K562 (cell line): ENCODE data around the gene GHDC. TPM values are rescaled to one million over a fixed set of nuclear protein-coding genes. Genes with fewer than 3 reads are reported as not detected.

Experiments
- CBFA2T2 ChIP-seq: fragments of 450-650 bp; conservative IDR thresholded peaks from 2 replicates; pipeline ENCODE4 v1.6.1; 2017; ENCODE audit warnings: mild to moderate bottlenecking
- JUND ChIP-seq, 2 experiments: IDR thresholded peaks; 2 replicates in 1 of 2; 3 replicates in 1 of 2; pipeline ENCODE4 v1.6.1; 2011; ENCODE audit warnings: borderline replicate concordance in 2 of 2, low read depth in 2 of 2, low read length in 2 of 2, improper control_type of control experiment in 1 of 2, missing biosample characterization in 1 of 2, missing genetic modification characterization in 1 of 2, missing genetic modification reagents in 1 of 2
- MTA1 ChIP-seq: fragments of 450-650 bp; IDR thresholded peaks from 2 replicates; pipeline ENCODE4 v1.6.1; 2017; ENCODE audit warnings: borderline replicate concordance
- NCOA6 ChIP-seq: fragments of 450-650 bp; IDR thresholded peaks from 2 replicates; pipeline ENCODE4 v1.6.1; 2017; ENCODE audit warnings: mild to moderate bottlenecking
- WHSC1 ChIP-seq: IDR thresholded peaks from one replicate; pipeline ENCODE4 v1.6.1; 2012; ENCODE audit warnings: low read length, control low read depth, inconsistent platforms
- ZFP36 ChIP-seq: fragments of 150-350 bp; IDR thresholded peaks from 2 replicates; pipeline ENCODE4 v1.6.1; 2018; ENCODE audit warnings: low read length, low read depth; ENCODE audit not compliant: partially characterized antibody
- polyA plus RNA-seq, 8 experiments: library from polyadenylated mRNA; depleted of rRNA in 4 of 8; stranded (reverse) in 5 of 8; unstranded in 3 of 8; fragments of >200 nt; fragmentation: Nextera tagmentation in 2 of 8; fragmentation: Illumina TruSeq in 1 of 8; extraction: Ambion mirVana in 2 of 8; extraction: Trizol in 1 of 8; gene quantifications; 2 replicates each; pipeline versions ENCODE4 v1.2.1 to v1.2.3, GENCODE V29; 2011 to 2014; ENCODE audit warnings: inconsistent platforms in 1 of 8, missing spikeins in 1 of 8
- total RNA-seq, 7 experiments: library from RNA; depleted of rRNA in 6 of 7; stranded (reverse); fragments of >200 nt in 6 of 7; fragmentation: Illumina TruSeq in 2 of 7; extraction: Trizol in 2 of 7; gene quantifications; 2 replicates each; pipeline versions ENCODE4 v1.2.1 to v1.2.3, GENCODE V29; 2011 to 2021; ENCODE audit warnings: low replicate concordance in 1 of 7
- TF ChIP-seq, protein P1 (sequence below), 3 experiments: fragments of 200-800 bp in 1 of 3; sonication (Bioruptor generic) in 1 of 3; sonication (generic) in 1 of 3; formaldehyde crosslinking in 1 of 3; IDR thresholded peaks; 2 replicates each; pipeline versions ENCODE4 v1.6.1 to v1.8.0; 2016 to 2022; ENCODE audit warnings: mild to moderate bottlenecking in 2 of 3, missing compliant biosample characterization in 2 of 3, missing genetic modification characterization in 2 of 3, missing genetic modification reagents in 1 of 3
- TF ChIP-seq, protein P2 (sequence below): fragments of 250-450 bp; sonication (Bioruptor Pico); IDR thresholded peaks from 2 replicates; pipeline ENCODE4 v1.5.0; 2021; ENCODE audit warnings: mild to moderate bottlenecking, moderate library complexity
- TF ChIP-seq, protein P3 (sequence below): fragments of 450-650 bp; IDR thresholded peaks from 2 replicates; pipeline ENCODE4 v1.6.1; 2018; ENCODE audit not compliant: partially characterized antibody
- TF ChIP-seq, protein P4 (sequence below), 2 experiments: fragments of 450-650 bp in 1 of 2; IDR thresholded peaks; 2 replicates each; pipeline ENCODE4 v1.6.1; 2011 to 2017; ENCODE audit warnings: low read depth in 2 of 2, antibody characterized with exemption in 1 of 2, borderline replicate concordance in 1 of 2, low read length in 1 of 2, mild to moderate bottlenecking in 1 of 2, mixed read lengths in 1 of 2; ENCODE audit not compliant: control insufficient read depth in 1 of 2

GHDC gene
- total and polyA plus RNA-seq, 9 of the 15 experiments (the other 6 are each of a cell fraction or from before 2014, with no cell fraction given): 0.65 to 23.2 (median 11.2) TPM

DNA sequence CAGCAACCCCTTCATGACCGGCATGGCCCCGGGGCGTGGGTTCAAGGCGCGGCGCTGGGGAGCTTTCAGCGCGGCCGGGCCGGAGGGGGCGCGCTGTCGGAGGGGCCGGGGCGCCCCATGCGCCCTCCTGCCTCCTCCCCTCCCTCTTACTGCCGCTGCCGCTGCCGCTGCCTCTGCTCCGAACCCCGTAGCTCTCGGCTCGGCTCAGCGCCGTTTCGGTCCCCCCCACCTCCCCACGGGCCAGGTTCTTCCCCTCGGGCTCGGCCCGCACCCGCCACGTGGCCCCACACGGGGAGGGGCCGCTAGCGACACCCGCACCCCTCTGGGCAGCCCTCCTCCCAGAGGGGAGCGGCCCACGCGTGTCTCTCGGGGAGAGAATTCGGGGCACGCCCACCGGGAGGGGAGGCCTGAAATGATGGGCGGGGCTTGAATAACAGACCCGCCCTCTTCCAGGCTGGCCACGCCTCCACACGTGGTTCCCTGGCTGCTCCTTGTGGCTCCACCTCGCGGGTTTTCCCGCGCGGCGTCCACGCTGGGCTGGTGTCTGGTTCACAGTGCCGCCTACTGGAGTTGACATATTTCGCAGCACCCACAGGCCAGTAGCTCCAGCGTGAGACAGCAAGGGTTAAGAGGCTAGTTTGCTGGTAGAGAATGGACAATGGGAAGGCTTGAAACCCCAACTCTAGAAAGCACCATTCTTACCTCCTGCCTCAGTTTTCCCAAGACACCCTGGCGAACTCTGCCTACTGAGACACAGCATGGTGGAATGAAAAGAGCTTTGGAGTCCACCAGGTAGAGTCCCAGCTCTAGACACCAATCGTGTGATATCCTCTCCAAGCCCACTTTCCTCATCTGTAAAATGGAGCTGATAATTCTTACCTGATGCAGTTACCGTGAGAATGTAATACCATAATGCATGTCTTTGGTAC is 13.1 kb downstream of the GHDC start, which contains the start of gene KCNH4 (continued):
- TF ChIP-seq, protein P1, sequence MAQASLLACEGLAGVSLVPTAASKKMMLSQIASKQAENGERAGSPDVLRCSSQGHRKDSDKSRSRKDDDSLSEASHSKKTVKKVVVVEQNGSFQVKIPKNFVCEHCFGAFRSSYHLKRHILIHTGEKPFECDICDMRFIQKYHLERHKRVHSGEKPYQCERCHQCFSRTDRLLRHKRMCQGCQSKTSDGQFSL (CRISPR knock-in tag; IDR thresholded peaks at IDR 0.05): peak; percentile 30; the same call in 1 of the 2 replicates
- TF ChIP-seq, protein P1 (tag; IDR thresholded peaks at IDR 0.05): 0 out of 4 replicates have a peak, but pooled peaks of 1 of the 2 experiments have one; percentile 43
- no peak for TF ChIP-seq NCOA6
- TF ChIP-seq, protein P2, sequence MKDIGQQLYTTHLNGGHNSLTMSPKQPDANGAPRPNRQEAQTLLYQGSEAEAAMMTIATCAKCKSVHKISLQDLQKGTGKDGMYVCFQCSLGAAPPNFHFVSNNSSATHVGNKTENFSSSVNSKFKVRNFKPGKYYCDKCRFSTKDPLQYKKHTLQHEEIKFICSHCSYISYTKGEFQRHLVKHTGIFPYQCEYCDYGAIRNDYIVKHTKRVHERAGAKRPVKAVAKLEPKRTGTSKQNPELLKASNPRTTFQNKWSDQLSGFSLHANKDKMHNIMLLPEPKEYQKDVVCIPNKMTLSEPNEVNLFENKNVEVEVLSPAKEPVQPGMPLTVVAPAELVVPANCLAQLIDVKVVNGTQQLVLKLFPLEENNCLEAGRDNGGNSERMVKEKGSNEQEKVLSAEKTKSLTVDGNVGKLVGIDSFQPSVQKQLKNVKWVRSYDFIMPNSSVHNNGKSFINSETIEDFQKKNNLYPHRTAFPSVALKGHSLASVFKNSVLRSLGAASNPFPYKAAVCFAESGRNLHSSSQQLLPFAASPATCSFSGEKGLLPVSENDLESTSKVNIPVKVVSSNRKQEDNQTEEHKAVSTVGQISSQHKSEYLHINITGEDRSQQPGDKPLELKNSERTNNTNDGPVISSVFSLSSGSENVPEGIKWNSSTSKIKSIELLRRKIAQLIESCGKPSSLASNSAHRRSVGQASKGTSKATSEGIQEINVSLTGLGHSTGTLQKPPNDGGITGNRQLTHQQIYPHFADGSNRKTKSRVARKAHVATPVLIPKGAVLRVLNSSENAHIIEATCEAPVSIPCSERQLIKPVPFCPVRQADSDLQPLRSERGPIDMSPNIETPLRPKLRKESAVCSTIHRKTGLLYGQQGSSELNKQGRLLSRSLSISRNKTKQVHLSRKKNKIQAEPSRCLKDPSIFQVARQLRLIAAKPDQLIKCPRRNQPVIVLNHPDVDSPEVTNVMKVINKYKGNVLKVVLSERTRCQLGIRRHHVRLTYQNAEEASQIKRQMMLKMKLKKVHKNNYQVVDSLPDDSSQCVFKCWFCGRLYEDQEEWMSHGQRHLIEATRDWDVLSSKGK (CRISPR knock-in tag): no peak
- no peak for TF ChIP-seq WHSC1
- TF ChIP-seq, protein P3, sequence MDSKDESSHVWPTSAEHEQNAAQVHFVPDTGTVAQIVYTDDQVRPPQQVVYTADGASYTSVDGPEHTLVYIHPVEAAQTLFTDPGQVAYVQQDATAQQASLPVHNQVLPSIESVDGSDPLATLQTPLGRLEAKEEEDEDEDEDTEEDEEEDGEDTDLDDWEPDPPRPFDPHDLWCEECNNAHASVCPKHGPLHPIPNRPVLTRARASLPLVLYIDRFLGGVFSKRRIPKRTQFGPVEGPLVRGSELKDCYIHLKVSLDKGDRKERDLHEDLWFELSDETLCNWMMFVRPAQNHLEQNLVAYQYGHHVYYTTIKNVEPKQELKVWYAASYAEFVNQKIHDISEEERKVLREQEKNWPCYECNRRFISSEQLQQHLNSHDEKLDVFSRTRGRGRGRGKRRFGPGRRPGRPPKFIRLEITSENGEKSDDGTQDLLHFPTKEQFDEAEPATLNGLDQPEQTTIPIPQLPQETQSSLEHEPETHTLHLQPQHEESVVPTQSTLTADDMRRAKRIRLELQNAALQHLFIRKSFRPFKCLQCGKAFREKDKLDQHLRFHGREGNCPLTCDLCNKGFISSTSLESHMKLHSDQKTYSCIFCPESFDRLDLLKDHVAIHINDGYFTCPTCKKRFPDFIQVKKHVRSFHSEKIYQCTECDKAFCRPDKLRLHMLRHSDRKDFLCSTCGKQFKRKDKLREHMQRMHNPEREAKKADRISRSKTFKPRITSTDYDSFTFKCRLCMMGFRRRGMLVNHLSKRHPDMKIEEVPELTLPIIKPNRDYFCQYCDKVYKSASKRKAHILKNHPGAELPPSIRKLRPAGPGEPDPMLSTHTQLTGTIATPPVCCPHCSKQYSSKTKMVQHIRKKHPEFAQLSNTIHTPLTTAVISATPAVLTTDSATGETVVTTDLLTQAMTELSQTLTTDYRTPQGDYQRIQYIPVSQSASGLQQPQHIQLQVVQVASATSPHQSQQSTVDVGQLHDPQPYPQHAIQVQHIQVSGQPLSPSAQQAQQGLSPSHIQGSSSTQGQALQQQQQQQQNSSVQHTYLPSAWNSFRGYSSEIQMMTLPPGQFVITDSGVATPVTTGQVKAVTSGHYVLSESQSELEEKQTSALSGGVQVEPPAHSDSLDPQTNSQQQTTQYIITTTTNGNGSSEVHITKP: no peak
- TF ChIP-seq JUND (IDR thresholded peaks at IDR 0.05; ENCODE audit: borderline replicate concordance, low read depth, low read length): peak; percentile 47; the same call in 1 of the 2 replicates
- peak; percentile 56; the same call in 1 of the 3 replicates for TF ChIP-seq JUND (tag; IDR thresholded peaks at IDR 0.05; ENCODE audit: borderline replicate concordance, low read depth, low read length)
- no peak for TF ChIP-seq ZFP36
- TF ChIP-seq, protein P4, sequence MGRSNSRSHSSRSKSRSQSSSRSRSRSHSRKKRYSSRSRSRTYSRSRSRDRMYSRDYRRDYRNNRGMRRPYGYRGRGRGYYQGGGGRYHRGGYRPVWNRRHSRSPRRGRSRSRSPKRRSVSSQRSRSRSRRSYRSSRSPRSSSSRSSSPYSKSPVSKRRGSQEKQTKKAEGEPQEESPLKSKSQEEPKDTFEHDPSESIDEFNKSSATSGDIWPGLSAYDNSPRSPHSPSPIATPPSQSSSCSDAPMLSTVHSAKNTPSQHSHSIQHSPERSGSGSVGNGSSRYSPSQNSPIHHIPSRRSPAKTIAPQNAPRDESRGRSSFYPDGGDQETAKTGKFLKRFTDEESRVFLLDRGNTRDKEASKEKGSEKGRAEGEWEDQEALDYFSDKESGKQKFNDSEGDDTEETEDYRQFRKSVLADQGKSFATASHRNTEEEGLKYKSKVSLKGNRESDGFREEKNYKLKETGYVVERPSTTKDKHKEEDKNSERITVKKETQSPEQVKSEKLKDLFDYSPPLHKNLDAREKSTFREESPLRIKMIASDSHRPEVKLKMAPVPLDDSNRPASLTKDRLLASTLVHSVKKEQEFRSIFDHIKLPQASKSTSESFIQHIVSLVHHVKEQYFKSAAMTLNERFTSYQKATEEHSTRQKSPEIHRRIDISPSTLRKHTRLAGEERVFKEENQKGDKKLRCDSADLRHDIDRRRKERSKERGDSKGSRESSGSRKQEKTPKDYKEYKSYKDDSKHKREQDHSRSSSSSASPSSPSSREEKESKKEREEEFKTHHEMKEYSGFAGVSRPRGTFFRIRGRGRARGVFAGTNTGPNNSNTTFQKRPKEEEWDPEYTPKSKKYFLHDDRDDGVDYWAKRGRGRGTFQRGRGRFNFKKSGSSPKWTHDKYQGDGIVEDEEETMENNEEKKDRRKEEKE (IDR thresholded peaks at IDR 0.05; ENCODE audit: borderline replicate concordance in 1 of 2, control insufficient read depth in 1 of 2, low read depth in 2 of 2, low read length in 1 of 2): peak in 1 of 2 experiments; percentile 71; a peak in 1 of 4 replicates
- TF ChIP-seq MTA1: peak; percentile 74
- TF ChIP-seq CBFA2T2: no peak; the same call in 1 of the 2 replicates
